HEK293T (cell line): ENCODE data around the gene GTSF1L.

Experiments
- CTBP1 ChIP-seq: fragments of 450-650 bp; IDR thresholded peaks from 2 replicates; pipeline ENCODE4 v1.6.1; 2016; ENCODE audit warnings: borderline replicate concordance
- ELF4 ChIP-seq: fragments of 450-650 bp; IDR thresholded peaks from 2 replicates; pipeline ENCODE4 v1.6.1; 2017; ENCODE audit warnings: antibody characterized with exemption
- FOXA1 ChIP-seq: fragments of 450-650 bp; IDR thresholded peaks from 2 replicates; pipeline ENCODE4 v1.6.1; 2016; ENCODE audit warnings: mild to moderate bottlenecking
- FOXK2 ChIP-seq: fragments of 450-650 bp; IDR thresholded peaks from 2 replicates; pipeline ENCODE4 v1.6.1; 2016; ENCODE audit warnings: mild to moderate bottlenecking
- FOXM1 ChIP-seq: fragments of 450-650 bp; IDR thresholded peaks from 2 replicates; pipeline ENCODE4 v1.6.1; 2017; ENCODE audit warnings: mild to moderate bottlenecking, borderline replicate concordance
- NFRKB ChIP-seq: fragments of 450-650 bp; IDR thresholded peaks from 2 replicates; pipeline ENCODE4 v1.6.1; 2016; ENCODE audit warnings: mild to moderate bottlenecking, moderate library complexity
- SP1 ChIP-seq: fragments of 450-650 bp; IDR thresholded peaks from 2 replicates; pipeline ENCODE4 v1.6.1; 2017
- SUZ12 ChIP-seq: fragments of 450-650 bp; IDR thresholded peaks from 2 replicates; pipeline ENCODE4 v1.6.1; 2016; ENCODE audit warnings: mild to moderate bottlenecking
- ZNF384 ChIP-seq: fragments of 450-650 bp; IDR thresholded peaks from 2 replicates; pipeline ENCODE4 v1.6.1; 2016
- TF ChIP-seq, protein P1 (sequence below): fragments of 450-650 bp; IDR thresholded peaks from 2 replicates; pipeline ENCODE4 v1.6.1; 2016

GRCh38 chr20:43702502-43702901, 24.3 kb downstream of the GTSF1L start:
- TF ChIP-seq ELF4 (no peak), SP1 (no peak), SUZ12 (no peak), NFRKB (no peak), FOXM1 (no peak), FOXK2 (no peak), ZNF384 (no peak), CTBP1 (no peak), FOXA1 (no peak)
- TF ChIP-seq, protein P1, sequence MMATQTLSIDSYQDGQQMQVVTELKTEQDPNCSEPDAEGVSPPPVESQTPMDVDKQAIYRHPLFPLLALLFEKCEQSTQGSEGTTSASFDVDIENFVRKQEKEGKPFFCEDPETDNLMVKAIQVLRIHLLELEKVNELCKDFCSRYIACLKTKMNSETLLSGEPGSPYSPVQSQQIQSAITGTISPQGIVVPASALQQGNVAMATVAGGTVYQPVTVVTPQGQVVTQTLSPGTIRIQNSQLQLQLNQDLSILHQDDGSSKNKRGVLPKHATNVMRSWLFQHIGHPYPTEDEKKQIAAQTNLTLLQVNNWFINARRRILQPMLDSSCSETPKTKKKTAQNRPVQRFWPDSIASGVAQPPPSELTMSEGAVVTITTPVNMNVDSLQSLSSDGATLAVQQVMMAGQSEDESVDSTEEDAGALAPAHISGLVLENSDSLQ: no peak
